ENCODE results near the gene SPECC1. TPM values are rescaled to one million over a fixed set of nuclear protein-coding genes. Genes with fewer than 3 reads are reported as not detected.

Gene SPECC1
- total RNA-seq, 6 experiments from 2014 or later, result 19.2 to 33.7 (median 29.4) TPM

DNA sequence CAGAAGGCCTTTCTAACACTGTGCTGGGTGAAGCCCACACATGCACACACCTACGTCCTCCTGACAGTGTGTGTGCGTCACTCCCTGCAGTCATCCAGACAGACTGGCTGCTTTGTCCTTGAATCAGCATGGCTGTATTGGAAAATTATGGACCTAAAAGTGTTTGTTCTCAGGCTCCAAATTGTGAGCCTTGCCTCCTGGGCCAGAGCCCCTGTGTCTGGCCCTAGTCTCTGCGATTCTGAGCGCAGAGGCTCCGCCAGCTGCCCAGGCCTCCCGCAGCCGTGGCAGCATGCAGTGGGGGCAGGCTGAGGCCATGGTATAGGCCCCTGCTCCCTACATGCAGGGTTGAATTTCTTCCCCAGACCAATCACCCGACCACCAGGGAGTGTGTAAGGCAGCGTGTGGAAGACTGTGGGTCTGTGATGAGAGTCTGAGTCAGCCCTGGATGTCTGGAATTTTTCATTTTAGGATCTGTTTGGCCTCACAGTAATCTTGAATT is 291.3 kb downstream of the SPECC1 start:
- H3K36me3 Mint-ChIP-seq (ENCODE audit: low read depth), result peaks cover 31% of the 10 kb centered on the region
- no peaks in the 10 kb centered on the region for H3K27me3 Mint-ChIP-seq (ENCODE audit: insufficient read depth)
- peak overlapping the region; percentile 65; the same call in 1 of the 2 replicates for H3K4me3 Mint-ChIP-seq
- TF ChIP-seq CTCF (IDR thresholded peaks at IDR 0.05), result no peak
- H3K9me3 Mint-ChIP-seq, result no peaks in the 10 kb centered on the region; the same call in 1 of the 2 replicates
- peak; percentile 46 for DNase-seq
- peak overlapping the region; percentile 97 for H3K27ac Mint-ChIP-seq
- peaks cover 38% of the 10 kb centered on the region for H3K4me1 Mint-ChIP-seq (ENCODE audit: low read depth)

- Mint-ChIP-seq H3K36me3 (ENCODE audit: low read depth) (peaks cover 45% of the 10 kb centered on the region), H3K9me3 (peaks cover 16% of the 10 kb centered on the region), H3K27ac (peak overlapping the region; percentile 97), H3K4me3 (no peak overlapping the region), H3K27me3 (ENCODE audit: insufficient read depth) (no peaks in the 10 kb centered on the region), H3K4me1 (ENCODE audit: low read depth) (peaks cover 38% of the 10 kb centered on the region)
- DNase-seq, result no peak
- no peak for TF ChIP-seq CTCF (IDR thresholded peaks at IDR 0.05)
Measured at GRCh38 chr17:20302246-20302917, 293.2 kb downstream of the SPECC1 start.

GRCh38 chr17:20304961-20305360 is 295.8 kb downstream of the SPECC1 start:
- H3K27ac Mint-ChIP-seq, result no peak overlapping the region
- no peak overlapping the region for H3K4me3 Mint-ChIP-seq
- no peaks in the 10 kb centered on the region; the same call in 1 of the 2 replicates for H3K27me3 Mint-ChIP-seq (ENCODE audit: insufficient read depth)
- peaks cover 36% of the 10 kb centered on the region for H3K36me3 Mint-ChIP-seq (ENCODE audit: low read depth)
- peaks cover 23% of the 10 kb centered on the region for H3K9me3 Mint-ChIP-seq
- H3K4me1 Mint-ChIP-seq (ENCODE audit: low read depth), result peaks cover 34% of the 10 kb centered on the region
- no peak for DNase-seq
- no peak for TF ChIP-seq CTCF (IDR thresholded peaks at IDR 0.05)

DNA sequence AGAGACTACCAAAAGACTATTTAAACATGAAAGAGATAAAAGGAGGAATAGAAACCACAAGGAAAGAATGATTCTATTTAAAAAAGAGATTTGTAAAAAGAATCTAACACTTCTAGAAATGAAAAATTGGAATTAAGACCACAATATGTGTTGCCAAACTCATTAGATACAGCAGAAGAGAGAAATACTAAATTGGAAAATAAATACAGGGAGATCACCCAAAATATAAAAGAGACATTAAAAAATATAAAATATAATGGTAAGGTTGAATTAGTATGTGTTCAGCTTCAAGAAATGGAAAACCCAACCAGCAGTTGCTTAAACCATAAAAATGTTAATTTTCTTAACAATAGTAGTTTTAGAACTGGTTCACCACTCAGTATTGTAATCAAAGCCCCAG is 297.8 kb downstream of the SPECC1 start:
- no peak for TF ChIP-seq CTCF (IDR thresholded peaks at IDR 0.05)
- peaks cover 23% of the 10 kb centered on the region for H3K9me3 Mint-ChIP-seq
- H3K27me3 Mint-ChIP-seq (ENCODE audit: insufficient read depth), result no peaks in the 10 kb centered on the region; the same call in 1 of the 2 replicates
- peaks cover 14% of the 10 kb centered on the region for H3K4me1 Mint-ChIP-seq (ENCODE audit: low read depth)
- no peak overlapping the region for H3K27ac Mint-ChIP-seq
- H3K36me3 Mint-ChIP-seq (ENCODE audit: low read depth), result peaks cover 31% of the 10 kb centered on the region
- DNase-seq, result no peak
- H3K4me3 Mint-ChIP-seq, result no peak overlapping the region

DNA sequence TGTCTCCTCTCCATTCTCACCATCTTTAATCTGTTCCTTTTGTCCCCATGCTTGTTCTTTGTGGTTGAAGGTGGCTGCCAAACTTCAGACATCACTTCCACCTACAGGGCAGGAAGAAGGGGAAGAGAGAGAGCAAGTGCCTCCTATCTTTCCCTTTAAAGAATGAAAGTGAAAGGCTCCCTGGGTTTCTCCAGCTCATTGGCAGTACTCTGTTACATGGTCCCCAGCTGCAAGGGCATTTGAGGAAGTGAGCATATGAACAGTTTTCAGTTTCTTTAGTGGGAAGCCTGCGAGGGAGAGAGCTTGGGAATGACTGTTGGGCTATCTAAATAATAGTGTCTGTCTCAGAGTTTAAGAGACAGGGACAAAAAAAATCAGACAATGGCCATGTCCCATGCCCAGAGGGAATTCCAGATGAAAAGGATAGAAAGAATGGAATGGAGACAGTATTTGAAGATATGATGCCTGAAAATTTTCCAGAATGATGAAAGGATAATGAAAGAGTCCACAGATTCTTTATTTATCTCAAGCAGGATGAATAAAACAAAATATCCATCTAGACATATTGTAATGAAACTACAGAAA is 298.3 kb downstream of the SPECC1 start:
- Mint-ChIP-seq H3K9me3 (peaks cover 23% of the 10 kb centered on the region), H3K36me3 (ENCODE audit: low read depth) (peaks cover 31% of the 10 kb centered on the region), H3K4me1 (ENCODE audit: low read depth) (peaks cover 9% of the 10 kb centered on the region), H3K4me3 (no peak overlapping the region), H3K27ac (no peak overlapping the region), H3K27me3 (ENCODE audit: insufficient read depth) (no peaks in the 10 kb centered on the region; the same call in 1 of the 2 replicates)
- DNase-seq, result no peak
- no peak for TF ChIP-seq CTCF (IDR thresholded peaks at IDR 0.05)
